ENCODE measurements around the gene HMCN2.

DNA sequence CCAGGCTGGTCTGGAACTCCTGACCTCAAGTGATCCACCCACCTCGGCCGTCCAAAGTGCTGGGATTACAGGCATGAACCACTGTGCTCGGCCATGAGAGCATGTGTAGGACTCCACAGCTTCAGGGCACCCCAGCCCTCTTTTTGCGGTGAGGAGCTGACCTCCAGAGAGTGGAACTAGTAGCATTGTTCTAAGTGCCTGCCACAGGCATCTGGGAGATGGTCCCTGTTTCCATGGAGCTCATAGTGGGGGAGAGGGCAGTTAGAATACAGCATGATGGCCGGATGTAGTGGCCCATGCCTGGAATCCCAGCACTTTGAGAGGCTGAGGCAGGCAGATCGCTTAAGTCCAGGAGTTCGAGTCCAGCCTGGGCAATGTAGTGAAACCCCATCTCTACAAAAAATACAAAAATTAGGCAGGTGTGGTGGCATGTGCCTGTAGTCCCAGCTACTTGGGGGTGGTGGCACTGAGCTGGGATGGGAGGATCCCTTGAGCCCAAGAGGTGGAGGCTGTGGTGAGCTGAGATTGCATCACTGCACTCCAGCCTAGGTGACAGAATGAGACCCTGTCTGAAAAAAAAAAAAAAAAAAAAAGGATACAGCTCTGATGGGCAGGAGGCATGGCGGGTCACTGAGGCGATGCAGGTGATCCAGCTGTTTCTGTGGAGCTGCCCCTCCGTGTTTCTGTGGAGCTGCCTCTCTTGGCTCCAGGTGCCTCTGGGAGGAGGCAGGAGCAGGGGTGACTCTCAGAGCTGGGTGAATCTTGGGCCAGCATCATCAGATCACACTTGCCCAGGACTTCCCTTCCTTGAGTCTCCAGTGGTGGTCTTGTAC lies 183.4 kb downstream of the HMCN2 start:
- TF ChIP-seq, protein P1, sequence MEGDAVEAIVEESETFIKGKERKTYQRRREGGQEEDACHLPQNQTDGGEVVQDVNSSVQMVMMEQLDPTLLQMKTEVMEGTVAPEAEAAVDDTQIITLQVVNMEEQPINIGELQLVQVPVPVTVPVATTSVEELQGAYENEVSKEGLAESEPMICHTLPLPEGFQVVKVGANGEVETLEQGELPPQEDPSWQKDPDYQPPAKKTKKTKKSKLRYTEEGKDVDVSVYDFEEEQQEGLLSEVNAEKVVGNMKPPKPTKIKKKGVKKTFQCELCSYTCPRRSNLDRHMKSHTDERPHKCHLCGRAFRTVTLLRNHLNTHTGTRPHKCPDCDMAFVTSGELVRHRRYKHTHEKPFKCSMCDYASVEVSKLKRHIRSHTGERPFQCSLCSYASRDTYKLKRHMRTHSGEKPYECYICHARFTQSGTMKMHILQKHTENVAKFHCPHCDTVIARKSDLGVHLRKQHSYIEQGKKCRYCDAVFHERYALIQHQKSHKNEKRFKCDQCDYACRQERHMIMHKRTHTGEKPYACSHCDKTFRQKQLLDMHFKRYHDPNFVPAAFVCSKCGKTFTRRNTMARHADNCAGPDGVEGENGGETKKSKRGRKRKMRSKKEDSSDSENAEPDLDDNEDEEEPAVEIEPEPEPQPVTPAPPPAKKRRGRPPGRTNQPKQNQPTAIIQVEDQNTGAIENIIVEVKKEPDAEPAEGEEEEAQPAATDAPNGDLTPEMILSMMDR (IDR thresholded peaks at IDR 0.05) = no peak
- TF ChIP-seq POLR2A (IDR thresholded peaks at IDR 0.05) = no peak

Data from uterus (tissue), 2 donors.